Measurements from ENCODE around the gene NUCKS1. TPM values are rescaled to one million over a fixed set of nuclear protein-coding genes. Genes with fewer than 3 reads are reported as not detected.
"Not testable (repeated sequence)": the region's sequence is repeated elsewhere in the genome, so short reads cannot be mapped to it uniquely, and the experiment has no call there.

Gene NUCKS1
- total and polyA plus RNA-seq, 2 experiments from 2014 or later: 69.9 to 122 TPM

GRCh38 chr1:205726619-205727125 is 23.3 kb downstream of the NUCKS1 start:
- Histone ChIP-seq H3K4me3 (no peak overlapping the region), H3K4me1 (ENCODE audit: insufficient read depth) (no peaks in the 10 kb centered on the region), H3F3A (ENCODE audit: insufficient read depth) (no peaks in the 10 kb centered on the region), H3K36me3 (ENCODE audit: low read depth) (peaks cover 49% of the 10 kb centered on the region), H3K27me3 (replicated peaks; ENCODE audit: insufficient read depth) (no peaks in the 10 kb centered on the region), H2AFZ (no peak overlapping the region), H3K4me2 (ENCODE audit: unreplicated experiment) (no peak overlapping the region), H3K27ac (no peak overlapping the region), H3K9me3 (ENCODE audit: low read depth) (no peaks in the 10 kb centered on the region), H3K79me2 (ENCODE audit: insufficient read depth) (peaks cover 99% of the 10 kb centered on the region), H4K20me1 (ENCODE audit: insufficient read depth) (peaks cover 3% of the 10 kb centered on the region; the same call in 1 of the 2 replicates), H3K9ac (no peak overlapping the region), H3K9me2 (ENCODE audit: insufficient read depth) (no peaks in the 10 kb centered on the region)
- in situ Hi-C loops (cut with MboI): no loop called here
- TF ChIP-seq EZH2 (IDR thresholded peaks at IDR 0.05; ENCODE audit: insufficient read depth, poor library complexity, severe bottlenecking): no peak
- no peak for TF ChIP-seq EZH2phosphoT487 (IDR thresholded peaks at IDR 0.05; ENCODE audit: insufficient read depth, low read depth)
- WGBS, 2 experiments (ENCODE audit: low coverage in 1 of 2, low lambda C conversion rate in 2 of 2, missing lambda C conversion rate in 2 of 2): 69 to 72% methylated on average over 4 of the region's 4 CpGs
- DNase-seq: no peak

DNA sequence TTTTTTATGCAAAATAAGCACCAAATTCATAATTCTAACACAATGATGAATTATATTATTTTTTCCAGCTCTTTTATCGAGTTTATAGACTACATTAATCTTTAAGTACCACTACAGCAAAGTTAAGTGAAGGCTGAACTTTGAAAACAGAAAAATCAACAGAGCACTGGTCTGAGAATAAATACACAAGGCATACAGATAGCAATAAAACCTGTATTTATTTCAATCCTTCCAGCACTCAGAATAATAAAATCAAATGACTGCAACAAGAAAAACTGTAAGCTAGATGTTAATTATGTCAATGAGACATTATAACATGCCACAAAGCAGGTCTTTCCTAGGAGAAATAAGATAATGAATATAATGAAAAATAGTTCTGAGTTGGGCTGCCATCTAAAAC is 24.5 kb downstream of the NUCKS1 start:
- Histone ChIP-seq H3K4me3 (no peak overlapping the region), H2AFZ (no peak overlapping the region), H3F3A (ENCODE audit: insufficient read depth) (0 out of 2 replicates have a peak, but pooled peaks cover under 1% of the 10 kb centered on the region), H3K4me1 (ENCODE audit: insufficient read depth) (no peaks in the 10 kb centered on the region), H3K9ac (no peak overlapping the region), H3K79me2 (ENCODE audit: insufficient read depth) (peaks cover 97% of the 10 kb centered on the region), H3K4me2 (ENCODE audit: unreplicated experiment) (no peak overlapping the region), H3K27me3 (replicated peaks; ENCODE audit: insufficient read depth) (no peaks in the 10 kb centered on the region), H3K9me3 (ENCODE audit: low read depth) (no peaks in the 10 kb centered on the region), H3K9me2 (ENCODE audit: insufficient read depth) (no peaks in the 10 kb centered on the region), H3K27ac (no peak overlapping the region), H3K36me3 (ENCODE audit: low read depth) (peaks cover 56% of the 10 kb centered on the region), H4K20me1 (ENCODE audit: insufficient read depth) (peaks cover 3% of the 10 kb centered on the region; the same call in 1 of the 2 replicates)
- in situ Hi-C loops (cut with MboI): no loop called here
- no peak for DNase-seq
- no peak for TF ChIP-seq EZH2 (IDR thresholded peaks at IDR 0.05; ENCODE audit: insufficient read depth, poor library complexity, severe bottlenecking)
- TF ChIP-seq EZH2phosphoT487 (IDR thresholded peaks at IDR 0.05; ENCODE audit: insufficient read depth, low read depth): no peak
- WGBS, 2 experiments (ENCODE audit: low coverage in 1 of 2, low lambda C conversion rate in 2 of 2, missing lambda C conversion rate in 2 of 2): 56 to 58% methylated on average over 1 of the region's 1 CpG

DNA sequence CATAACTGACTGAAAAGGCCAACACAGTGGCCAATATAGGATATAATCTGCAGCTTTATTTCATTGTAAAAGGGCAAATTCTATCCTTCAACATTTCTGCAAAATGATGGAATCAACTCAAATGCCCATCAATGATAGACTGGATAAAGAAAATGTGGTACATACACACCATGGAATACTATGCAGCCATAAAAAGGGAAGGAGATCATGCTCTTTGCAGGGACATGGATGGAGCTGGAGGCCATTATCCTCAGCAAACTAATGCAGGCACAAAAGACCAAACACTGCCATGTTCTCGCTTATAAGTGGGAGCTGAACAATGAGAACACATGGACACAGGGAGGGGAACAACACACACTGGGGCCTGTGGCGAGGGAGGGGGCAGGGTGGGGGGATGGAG is 29.2 kb downstream of the NUCKS1 start:
- H3K9ac ChIP-seq; H3K9me2 ChIP-seq (ENCODE audit: insufficient read depth); H3K27ac ChIP-seq; DNase-seq; H3K4me3 ChIP-seq; H3K4me1 ChIP-seq (ENCODE audit: insufficient read depth); H3K9me3 ChIP-seq (ENCODE audit: low read depth); H3K4me2 ChIP-seq (ENCODE audit: unreplicated experiment); H3K27me3 ChIP-seq (replicated peaks; ENCODE audit: insufficient read depth); in situ Hi-C loops (cut with MboI); H2AFZ ChIP-seq; H4K20me1 ChIP-seq (ENCODE audit: insufficient read depth): not testable (repeated sequence)
- peaks cover 57% of the 10 kb centered on the region for H3K79me2 ChIP-seq (ENCODE audit: insufficient read depth)
- 100% methylated on average over 1 to 2 of the region's 2 CpGs for WGBS, 2 experiments (ENCODE audit: low coverage in 1 of 2, low lambda C conversion rate in 2 of 2, missing lambda C conversion rate in 2 of 2)
- peaks cover 25% of the 10 kb centered on the region; the same call in 1 of the 2 replicates for H3F3A ChIP-seq (ENCODE audit: insufficient read depth)
- H3K36me3 ChIP-seq (ENCODE audit: low read depth): peaks cover 81% of the 10 kb centered on the region

DNA sequence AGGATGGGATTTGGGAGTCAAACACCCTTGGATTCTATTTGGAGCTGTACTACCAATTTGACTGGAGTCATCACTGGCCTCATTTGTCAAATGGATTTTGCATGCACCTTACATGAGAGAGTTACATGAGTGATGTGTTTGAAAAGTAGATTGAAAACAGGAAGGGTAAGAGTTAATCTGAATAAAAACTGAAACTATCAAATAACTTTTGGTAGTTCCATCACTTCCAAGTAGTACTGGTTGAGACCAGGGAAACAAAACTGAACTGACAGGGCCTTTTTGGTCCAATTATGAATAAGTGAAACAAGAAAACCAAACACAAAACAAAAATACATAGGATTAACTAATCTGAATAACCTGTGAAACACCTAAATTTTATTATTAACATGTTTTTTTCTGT is 30.2 kb downstream of the NUCKS1 start:
- no peak overlapping the region for H3K4me3 ChIP-seq
- H3K4me1 ChIP-seq (ENCODE audit: insufficient read depth): no peaks in the 10 kb centered on the region
- no peak overlapping the region for H3K9ac ChIP-seq
- no peak for TF ChIP-seq EZH2 (IDR thresholded peaks at IDR 0.05; ENCODE audit: insufficient read depth, poor library complexity, severe bottlenecking)
- no peak for TF ChIP-seq EZH2phosphoT487 (IDR thresholded peaks at IDR 0.05; ENCODE audit: insufficient read depth, low read depth)
- peaks cover 47% of the 10 kb centered on the region for H3K79me2 ChIP-seq (ENCODE audit: insufficient read depth)
- H3K27me3 ChIP-seq (replicated peaks; ENCODE audit: insufficient read depth): no peaks in the 10 kb centered on the region
- in situ Hi-C loops (cut with MboI): no loop called here
- peaks cover 82% of the 10 kb centered on the region for H3K36me3 ChIP-seq (ENCODE audit: low read depth)
- H4K20me1 ChIP-seq (ENCODE audit: insufficient read depth): no peaks in the 10 kb centered on the region
- DNase-seq: no peak
- H3F3A ChIP-seq (ENCODE audit: insufficient read depth): peaks cover 34% of the 10 kb centered on the region
- no peaks in the 10 kb centered on the region for H3K9me2 ChIP-seq (ENCODE audit: insufficient read depth)
- H3K4me2 ChIP-seq (ENCODE audit: unreplicated experiment): no peak overlapping the region
- no peaks in the 10 kb centered on the region for H3K9me3 ChIP-seq (ENCODE audit: low read depth)
- H3K27ac ChIP-seq: no peak overlapping the region
- H2AFZ ChIP-seq: no peak overlapping the region

DNA sequence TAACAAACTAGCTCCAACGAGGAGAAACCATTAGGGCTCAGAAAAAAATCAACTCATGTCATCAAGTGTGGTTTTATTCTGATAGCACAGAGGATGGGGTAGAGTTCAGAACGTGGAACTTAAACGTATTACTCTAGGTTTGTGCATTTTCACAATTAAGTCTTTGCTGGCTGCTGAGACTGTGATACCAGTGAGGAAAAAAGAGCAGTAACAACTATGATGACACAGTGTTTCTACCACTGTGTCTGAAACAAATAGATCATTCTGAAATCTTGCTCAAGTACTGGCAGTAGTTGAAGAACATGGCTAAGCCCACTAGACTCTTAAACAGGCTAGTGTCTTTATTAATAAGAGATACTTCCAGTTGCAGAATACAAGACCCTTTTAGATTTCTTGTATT is 31.0 kb downstream of the NUCKS1 start:
- in situ Hi-C loops (cut with MboI): no loop called here
- H3K4me2 ChIP-seq (ENCODE audit: unreplicated experiment): no peak overlapping the region
- no peaks in the 10 kb centered on the region for H3K9me3 ChIP-seq (ENCODE audit: low read depth)
- DNase-seq: no peak
- WGBS, 2 experiments (ENCODE audit: low coverage in 1 of 2, low lambda C conversion rate in 2 of 2, missing lambda C conversion rate in 2 of 2): 95 to 96% methylated on average over 3 of the region's 3 CpGs
- no peak overlapping the region for H3K9ac ChIP-seq
- peaks cover 40% of the 10 kb centered on the region for H3K79me2 ChIP-seq (ENCODE audit: insufficient read depth)
- no peak overlapping the region for H3K4me3 ChIP-seq
- H4K20me1 ChIP-seq (ENCODE audit: insufficient read depth): no peaks in the 10 kb centered on the region
- H3F3A ChIP-seq (ENCODE audit: insufficient read depth): peaks cover 41% of the 10 kb centered on the region
- peaks cover 81% of the 10 kb centered on the region for H3K36me3 ChIP-seq (ENCODE audit: low read depth)
- H3K27ac ChIP-seq: no peak overlapping the region
- H3K9me2 ChIP-seq (ENCODE audit: insufficient read depth): no peaks in the 10 kb centered on the region
- TF ChIP-seq EZH2 (IDR thresholded peaks at IDR 0.05; ENCODE audit: insufficient read depth, poor library complexity, severe bottlenecking) (no peak), EZH2phosphoT487 (IDR thresholded peaks at IDR 0.05; ENCODE audit: insufficient read depth, low read depth) (no peak)
- no peaks in the 10 kb centered on the region for H3K4me1 ChIP-seq (ENCODE audit: insufficient read depth)
- no peaks in the 10 kb centered on the region for H3K27me3 ChIP-seq (replicated peaks; ENCODE audit: insufficient read depth)
- H2AFZ ChIP-seq: no peak overlapping the region
